Upper lobe of right lung (tissue), 1 donor: ENCODE data around the gene CLCA4. TPM values are rescaled to one million over a fixed set of nuclear protein-coding genes. Genes with fewer than 3 reads are reported as not detected.
A peak's percentile ranks its signal among the peaks of the same experiment; 100 is the strongest.

Experiments used
- ATAC-seq: fragments of 200-7000 bp; cut with Tn5 transposase; one replicate; pipeline ENCODE4 v1.9.1; 2020; ENCODE audit warnings: mild to moderate bottlenecking, moderate library complexity
- DNase-seq: peaks from one replicate; pipeline ENCODE4 v3.0.0-alpha.2; 2020
- H3K27ac ChIP-seq: fragments of 200-600 bp; one replicate; pipeline ENCODE4 v1.8.0; 2022
- H3K27me3 ChIP-seq: fragments of 200-600 bp; one replicate; pipeline ENCODE4 v1.8.0; 2022; ENCODE audit warnings: mild to moderate bottlenecking
- H3K36me3 ChIP-seq: fragments of 200-600 bp; one replicate; pipeline ENCODE4 v1.8.0; 2022
- H3K4me1 ChIP-seq: fragments of 200-600 bp; one replicate; pipeline ENCODE4 v1.8.0; 2022
- H3K4me3 ChIP-seq: fragments of 200-600 bp; one replicate; pipeline ENCODE4 v1.8.0; 2022; ENCODE audit warnings: mild to moderate bottlenecking
- H3K9me3 ChIP-seq: fragments of 200-600 bp; one replicate; pipeline ENCODE4 v1.8.0; 2022
- CTCF ChIP-seq: fragments of 200-600 bp; IDR thresholded peaks from one replicate; pipeline ENCODE4 v1.8.0; 2022; ENCODE audit warnings: antibody characterized with exemption
- intact Hi-C: fragments of 100-400 bp; cut with DNase I; formaldehyde crosslinking; loops from one replicate; pipeline ENCODE4 v1.11.0; 2022
- total RNA-seq: library from RNA; stranded (reverse); fragmentation: NEBNext Ultra II Directional; extraction: Animal tissue kit (Norgen Biotek cat#: 25700); gene quantifications from one replicate; pipeline ENCODE4 v1.2.1, GENCODE V29; 2021
- donor health status: DM: no; HTN: yes; CAD: no; lungs with severe emphysema.

The CLCA4 gene
- total RNA-seq, 1 donor from 2014 or later, result not detected

DNA sequence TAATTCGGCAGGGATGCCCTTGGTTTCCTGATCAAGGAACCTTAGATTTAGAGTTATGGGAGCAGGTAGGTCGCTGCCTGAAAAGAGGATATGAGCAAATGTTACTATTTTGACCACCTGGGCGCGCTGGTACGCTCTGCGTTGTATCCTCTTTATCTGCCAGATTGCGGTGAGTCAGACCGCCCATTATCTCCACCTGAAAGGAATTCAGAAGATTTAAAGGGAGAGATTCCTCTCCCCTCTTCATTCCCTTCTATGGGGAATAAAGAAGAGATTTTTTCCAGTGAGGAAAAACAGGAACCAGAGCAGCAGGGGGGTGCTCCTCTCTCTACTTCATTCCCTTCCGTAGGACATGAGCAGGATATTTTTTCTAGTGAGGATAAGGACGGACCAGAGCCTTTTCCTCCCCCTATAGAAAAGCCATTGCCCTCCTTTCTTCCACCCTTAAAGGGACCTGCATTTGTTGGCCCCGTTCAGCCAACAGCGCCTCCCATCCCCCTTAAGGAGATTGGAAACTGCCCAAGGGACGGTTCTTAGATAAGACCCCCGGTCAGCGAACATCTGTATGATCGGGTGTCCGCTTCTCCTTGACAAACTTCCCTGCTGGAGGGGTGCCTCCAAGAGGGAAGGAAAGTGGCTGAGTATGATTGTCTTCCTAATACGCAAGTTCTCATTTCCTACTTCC lies 44.0 kb upstream of the CLCA4 start:
- no peaks in the 10 kb centered on the region for H3K27me3 ChIP-seq
- no peaks in the 10 kb centered on the region for H3K36me3 ChIP-seq
- H3K4me1 ChIP-seq, result peaks cover 13% of the 10 kb centered on the region
- H3K9me3 ChIP-seq, result no peaks in the 10 kb centered on the region
- intact Hi-C loops, result no loop called here
- TF ChIP-seq CTCF, result no peak
- no peak for ATAC-seq
- no peak overlapping the region for H3K4me3 ChIP-seq
- H3K27ac ChIP-seq, result no peak overlapping the region
- no peak for DNase-seq

GRCh38 chr1:86503406-86504136 lies 43.3 kb upstream of the CLCA4 start:
- no peak for TF ChIP-seq CTCF

GRCh38 chr1:86504137-86504479 lies 42.8 kb upstream of the CLCA4 start:
- intact Hi-C loops, result no loop called here
- H3K4me1 ChIP-seq, result peaks cover 13% of the 10 kb centered on the region
- ATAC-seq, result peak; percentile 80
- H3K36me3 ChIP-seq, result no peaks in the 10 kb centered on the region
- H3K9me3 ChIP-seq, result no peaks in the 10 kb centered on the region
- peak overlapping the region; percentile 70 for H3K27ac ChIP-seq
- no peak for TF ChIP-seq CTCF
- H3K27me3 ChIP-seq, result no peaks in the 10 kb centered on the region
- H3K4me3 ChIP-seq, result peak overlapping the region; percentile 45
- peak; percentile 61 for DNase-seq

More at GRCh38 chr1:86503406-86504136, 43.3 kb upstream of the CLCA4 start:
- Histone ChIP-seq H3K27me3 (no peaks in the 10 kb centered on the region), H3K4me3 (peak overlapping the region; percentile 45), H3K9me3 (no peaks in the 10 kb centered on the region), H3K36me3 (no peaks in the 10 kb centered on the region), H3K27ac (peak overlapping the region; percentile 70), H3K4me1 (peaks cover 13% of the 10 kb centered on the region)
- intact Hi-C loops, result no loop called here
- DNase-seq (peak; percentile 81), ATAC-seq (peak; percentile 36)

- Histone ChIP-seq H3K9me3 (no peaks in the 10 kb centered on the region), H3K27me3 (no peaks in the 10 kb centered on the region), H3K4me3 (no peak overlapping the region), H3K4me1 (peaks cover 13% of the 10 kb centered on the region), H3K27ac (no peak overlapping the region), H3K36me3 (no peaks in the 10 kb centered on the region)
- no peak for TF ChIP-seq CTCF
- DNase-seq (no peak), ATAC-seq (no peak)
- intact Hi-C loops, result no loop called here
Observed at GRCh38 chr1:86504895-86505563, 41.8 kb upstream of the CLCA4 start.

DNA sequence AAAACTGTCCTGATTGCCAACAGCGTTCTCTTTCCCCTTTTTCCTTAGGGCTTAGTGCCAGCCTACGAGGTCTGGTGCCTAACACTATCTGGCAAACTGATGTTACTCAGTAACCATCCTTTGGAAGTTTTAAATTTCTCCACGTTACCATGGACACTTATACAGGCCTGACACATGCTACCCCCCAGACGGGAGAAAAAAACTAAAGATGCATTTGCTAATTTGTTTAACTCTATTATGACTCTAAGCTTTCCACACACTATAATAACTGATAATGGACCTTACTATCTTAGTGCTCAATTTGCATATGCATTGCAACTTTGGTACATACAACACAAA lies 41.3 kb upstream of the CLCA4 start:
- no peak overlapping the region for H3K27ac ChIP-seq
- H3K36me3 ChIP-seq, result no peaks in the 10 kb centered on the region
- DNase-seq (no peak), ATAC-seq (no peak)
- peaks cover 13% of the 10 kb centered on the region for H3K4me1 ChIP-seq
- no peaks in the 10 kb centered on the region for H3K9me3 ChIP-seq
- no peaks in the 10 kb centered on the region for H3K27me3 ChIP-seq
- no peak for TF ChIP-seq CTCF
- intact Hi-C loops, result no loop called here
- no peak overlapping the region for H3K4me3 ChIP-seq
